Gastroesophageal sphincter (tissue), 3 donors: ENCODE measurements around the gene USP24.

Source experiments
- CTCF ChIP-seq, 4 experiments: fragments of 200-600 bp in 2 of 4; fragments of 450-650 bp in 2 of 4; sonication (generic) in 1 of 4; IDR thresholded peaks; one replicate each; pipeline ENCODE4 v1.5.1; 2017 to 2019; ENCODE audit warnings: antibody characterized with exemption in 4 of 4, mild to moderate bottlenecking in 2 of 4, moderate library complexity in 2 of 4
- EP300 ChIP-seq: sonication (generic); formaldehyde crosslinking; IDR thresholded peaks from one replicate; pipeline ENCODE4 v1.6.1; 2017; ENCODE audit warnings: antibody characterized with exemption, mild to moderate bottlenecking
- POLR2A ChIP-seq, 2 donors: fragments of 450-650 bp; IDR thresholded peaks; one replicate each; pipeline ENCODE4 v1.6.1; 2017; ENCODE audit warnings: antibody characterized with exemption in 2 of 2, mild to moderate bottlenecking in 2 of 2, moderate library complexity in 1 of 2

DNA sequence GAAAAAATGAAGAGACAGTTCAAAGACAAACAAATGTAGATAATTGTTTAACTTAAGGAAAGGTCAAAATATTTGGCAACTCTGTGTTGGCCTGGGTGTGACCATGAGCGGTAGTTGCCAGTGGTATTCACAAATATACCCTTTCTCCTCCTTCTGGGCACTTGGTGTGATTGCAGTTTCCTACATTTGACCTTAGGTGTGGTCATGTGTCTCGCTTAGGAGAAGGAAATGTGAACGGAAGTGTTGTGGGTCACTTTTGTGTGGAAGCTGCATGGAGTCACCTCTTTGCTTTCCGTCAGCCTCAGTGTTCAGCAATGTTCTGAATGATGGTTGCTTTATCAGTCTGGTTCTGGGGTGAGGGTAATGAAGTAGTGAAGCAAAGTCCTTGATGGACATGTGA, 179.3 kb downstream of the USP24 start:
- TF ChIP-seq CTCF (IDR thresholded peaks at IDR 0.05) (no peak), EP300 (no peak), POLR2A (IDR thresholded peaks at IDR 0.05) (no peak)
